T-cell (primary cell): ENCODE results near the gene PDE7B. TPM values are rescaled to one million over a fixed set of nuclear protein-coding genes. Genes with fewer than 3 reads are reported as not detected.

Source experiments
- ATAC-seq, 4 experiments: fragments of 200-7000 bp in 3 of 4; fragments of 150-1000 bp in 1 of 4; cut with Tn5 transposase; replicated peaks in 1 of 4; 1 replicate in 3 of 4; 2 replicates in 1 of 4; pipeline ENCODE4 v1.10.0; 2021; ENCODE audit warnings: moderate library complexity in 3 of 4, mild to moderate bottlenecking in 2 of 4, moderate number of reproducible peaks in 1 of 4
- CTCF ChIA-PET, 2 donors: fragments of 300-600 bp; sonication (Branson Sonifier 250); formaldehyde crosslinking; loops; one replicate each; lab custom pipeline; 2022; ENCODE audit warnings: antibody characterized with exemption in 2 of 2; lab: Charles Lee
- POLR2A ChIA-PET, 2 donors: fragments of 300-600 bp; sonication (Branson Sonifier 250); formaldehyde crosslinking; loops; one replicate each; lab custom pipeline; 2022; ENCODE audit warnings: antibody characterized with exemption in 2 of 2; lab: Charles Lee
- DNase-seq, 35 experiments: peaks; one replicate each; pipeline versions ENCODE4 v3.0.0 to v3.0.0-alpha.2; 2013 to 2023
- H3K27ac ChIP-seq: one replicate; pipeline ENCODE4 v1.5.1; 2013; ENCODE audit warnings: low read length
- H3K27me3 ChIP-seq, 2 experiments: replicated peaks in 1 of 2; 1 replicate in 1 of 2; 2 replicates in 1 of 2; pipeline versions ENCODE4 v1.6.1 to v1.7.0; 2013; ENCODE audit warnings: low read length in 1 of 2, mixed read lengths in 1 of 2; ENCODE audit not compliant: control insufficient read depth in 2 of 2, insufficient read depth in 2 of 2; ENCODE audit errors: extremely low read depth in 1 of 2
- H3K36me3 ChIP-seq, 2 donors: 1 replicate in 1 of 2; 2 replicates in 1 of 2; pipeline versions ENCODE4 v1.6.1 to v1.7.0; 2013; ENCODE audit warnings: low read length in 1 of 2; ENCODE audit not compliant: control insufficient read depth in 2 of 2, insufficient read depth in 1 of 2; ENCODE audit errors: extremely low read depth in 1 of 2
- H3K4me1 ChIP-seq, 2 experiments: 1 replicate in 1 of 2; 2 replicates in 1 of 2; pipeline versions ENCODE4 v1.6.1 to v1.7.0; 2013; ENCODE audit warnings: low read length in 2 of 2, mixed read lengths in 1 of 2; ENCODE audit not compliant: insufficient read depth in 2 of 2, control insufficient read depth in 1 of 2; ENCODE audit errors: extremely low read depth in 1 of 2
- H3K4me3 ChIP-seq, 2 donors: 1 replicate in 1 of 2; 2 replicates in 1 of 2; pipeline versions ENCODE4 v1.5.1 to v1.7.0; 2013; ENCODE audit warnings: mild to moderate bottlenecking in 2 of 2, low read length in 1 of 2, moderate library complexity in 1 of 2; ENCODE audit not compliant: control insufficient read depth in 1 of 2; ENCODE audit errors: extremely low read depth in 1 of 2
- H3K9me3 ChIP-seq: 2 replicates; pipeline ENCODE4 v1.7.0; 2013
- H3K27ac Mint-ChIP-seq, 2 donors: one replicate each; pipeline ENCODE4 v1.8.0; 2020 to 2021; ENCODE audit warnings: mild to moderate bottlenecking in 2 of 2, mixed read lengths in 2 of 2
- H3K27me3 Mint-ChIP-seq, 2 donors: one replicate each; pipeline ENCODE4 v1.8.0; 2021 to 2022; ENCODE audit warnings: mixed read lengths in 2 of 2
- H3K36me3 Mint-ChIP-seq: one replicate; pipeline ENCODE4 v1.8.0; 2021; ENCODE audit warnings: mixed read lengths
- H3K4me1 Mint-ChIP-seq, 3 donors: one replicate each; pipeline ENCODE4 v1.8.0; 2020 to 2022; ENCODE audit warnings: mixed read lengths in 3 of 3, mild to moderate bottlenecking in 1 of 3
- H3K4me3 Mint-ChIP-seq, 3 donors: one replicate each; pipeline ENCODE4 v1.8.0; 2020 to 2022; ENCODE audit warnings: mild to moderate bottlenecking in 3 of 3, mixed read lengths in 3 of 3, moderate library complexity in 3 of 3
- H3K9me3 Mint-ChIP-seq, 3 donors: one replicate each; pipeline ENCODE4 v1.8.0; 2020 to 2022; ENCODE audit warnings: mixed read lengths in 3 of 3
- WGBS: methylation state at CpG from one replicate; pipeline ENCODE4 v1.1.5; 2013; ENCODE audit warnings: missing lambda C conversion rate; ENCODE audit not compliant: insufficient coverage; 5-methylcytosine and 5-hydroxymethylcytosine counted together
- total RNA-seq, 35 experiments: library from RNA in 6 of 35; stranded (reverse) in 6 of 35; fragments of 120-200 nt in 1 of 35; gene quantifications; one replicate each; pipeline versions ENCODE4 v1.2.1 to v1.2.4 and lab custom pipeline; 2013 to 2026

Gene PDE7B
- total RNA-seq, 5 donors from 2014 or later (not counting 1 experiment from before 2014, with no cell fraction given) = 0.35 to 1.5 (median 0.69) TPM

GRCh38 chr6:136061701-136062100, 210.2 kb downstream of the PDE7B start:
- H3K4me3 ChIP-seq = no peak overlapping the region
- H3K27ac Mint-ChIP-seq = no peak overlapping the region
- H3K9me3 Mint-ChIP-seq = no peaks in the 10 kb centered on the region
- DNase-seq (no peak), ATAC-seq (no peak)
- H3K36me3 Mint-ChIP-seq = no peaks in the 10 kb centered on the region
- POLR2A ChIA-PET = no interaction called here
- H3K27me3 Mint-ChIP-seq = peaks cover 0 to 1% of the 10 kb centered on the region in 2 donors
- no peaks in the 10 kb centered on the region for H3K27me3 ChIP-seq
- H3K9me3 ChIP-seq = no peaks in the 10 kb centered on the region
- no peaks in the 10 kb centered on the region for H3K4me1 ChIP-seq
- no peak overlapping the region for H3K27ac ChIP-seq
- H3K36me3 ChIP-seq = no peaks in the 10 kb centered on the region
- no peak overlapping the region for H3K4me3 Mint-ChIP-seq
- CTCF ChIA-PET = interaction anchor here in 1 of 2 donors (0.6 kb wide), 1 partner anchor 785 kb away, joined by 6 read pairs; no protein-coding TSS in a partner anchor
- H3K4me1 Mint-ChIP-seq = no peaks in the 10 kb centered on the region
- WGBS = 100% methylated on average over 2 of the region's 5 CpGs

- peaks cover 3% of the 10 kb centered on the region for H3K36me3 Mint-ChIP-seq
- Histone ChIP-seq H3K36me3 (no peaks in the 10 kb centered on the region), H3K4me1 (no peaks in the 10 kb centered on the region), H3K9me3 (no peaks in the 10 kb centered on the region), H3K27ac (no peak overlapping the region), H3K27me3 (no peaks in the 10 kb centered on the region), H3K4me3 (no peak overlapping the region)
- H3K27me3 Mint-ChIP-seq = peaks cover 0 to 3% of the 10 kb centered on the region in 2 donors
- DNase-seq = no peak
- 50% methylated on average over 1 of the region's 3 CpGs for WGBS
- no peak for ATAC-seq
- H3K4me1 Mint-ChIP-seq = no peaks in the 10 kb centered on the region
- ChIA-PET CTCF (no interaction called here), POLR2A (no interaction called here)
- no peak overlapping the region for H3K4me3 Mint-ChIP-seq
- H3K9me3 Mint-ChIP-seq = no peaks in the 10 kb centered on the region
- H3K27ac Mint-ChIP-seq = no peak overlapping the region
These were observed 211.6 kb downstream of the PDE7B start for GRCh38 chr6:136063096-136063495.

GRCh38 chr6:136066005-136066404, 214.5 kb downstream of the PDE7B start:
- Mint-ChIP-seq H3K4me3 (no peak overlapping the region), H3K9me3 (no peaks in the 10 kb centered on the region), H3K27me3 (peaks cover 0 to 3% of the 10 kb centered on the region in 2 donors), H3K27ac (no peak overlapping the region), H3K4me1 (no peaks in the 10 kb centered on the region), H3K36me3 (peaks cover 3% of the 10 kb centered on the region)
- no peak overlapping the region for H3K4me3 ChIP-seq
- H3K27me3 ChIP-seq = no peaks in the 10 kb centered on the region
- DNase-seq (no peak), ATAC-seq (no peak)
- H3K9me3 ChIP-seq = no peaks in the 10 kb centered on the region
- H3K36me3 ChIP-seq = no peaks in the 10 kb centered on the region
- ChIA-PET POLR2A (interaction anchor here in 1 of 2 donors (0.6 kb wide), 1 partner anchor 121 kb away, joined by 8 read pairs; no protein-coding TSS in a partner anchor), CTCF (no interaction called here)
- no peak overlapping the region for H3K27ac ChIP-seq
- no CpG with 5 or more reads among the region's 3 CpGs for WGBS
- no peaks in the 10 kb centered on the region for H3K4me1 ChIP-seq

GRCh38 chr6:136067731-136068341, 216.3 kb downstream of the PDE7B start:
- Mint-ChIP-seq H3K9me3 (no peaks in the 10 kb centered on the region), H3K36me3 (peaks cover 3% of the 10 kb centered on the region), H3K27ac (no peak overlapping the region), H3K4me1 (no peaks in the 10 kb centered on the region), H3K4me3 (no peak overlapping the region), H3K27me3 (peaks cover 0 to 5% of the 10 kb centered on the region in 2 donors)
- POLR2A ChIA-PET = no interaction called here
- ATAC-seq (no peak), DNase-seq (no peak)
- Histone ChIP-seq H3K27me3 (no peaks in the 10 kb centered on the region), H3K36me3 (no peaks in the 10 kb centered on the region), H3K4me3 (no peak overlapping the region), H3K4me1 (no peaks in the 10 kb centered on the region), H3K9me3 (no peaks in the 10 kb centered on the region), H3K27ac (no peak overlapping the region)
- CTCF ChIA-PET = no interaction called here
- WGBS = 97% methylated on average over 6 of the region's 10 CpGs

DNA sequence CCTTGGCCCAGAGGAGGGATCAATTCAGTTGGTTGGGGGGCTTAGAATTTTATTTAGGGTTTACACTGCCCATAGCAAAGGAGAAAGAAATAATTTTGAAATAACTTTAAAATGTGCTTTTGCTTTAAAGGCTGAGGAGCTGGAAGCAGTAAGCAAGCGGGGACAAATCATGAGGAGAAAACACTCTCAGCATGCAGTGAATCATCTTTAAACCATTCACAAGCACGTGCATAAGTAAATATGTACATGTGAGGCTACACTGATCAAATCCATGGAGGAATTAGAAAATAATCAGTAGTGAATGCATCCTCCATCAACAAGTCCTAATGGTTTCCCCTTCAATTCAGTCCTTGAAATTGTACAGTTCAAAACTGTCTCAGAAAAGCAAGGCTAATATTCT, 217.6 kb downstream of the PDE7B start:
- peaks cover 3% of the 10 kb centered on the region for H3K36me3 Mint-ChIP-seq
- H3K4me1 Mint-ChIP-seq = no peaks in the 10 kb centered on the region
- Histone ChIP-seq H3K9me3 (no peaks in the 10 kb centered on the region), H3K27ac (no peak overlapping the region), H3K36me3 (no peaks in the 10 kb centered on the region), H3K27me3 (no peaks in the 10 kb centered on the region), H3K4me3 (no peak overlapping the region), H3K4me1 (no peaks in the 10 kb centered on the region)
- DNase-seq (no peak), ATAC-seq (no peak)
- no peak overlapping the region for H3K27ac Mint-ChIP-seq
- CTCF ChIA-PET = interaction anchor here in 1 of 2 donors (0.5 kb wide), 1 partner anchor 13 kb away, joined by 6 read pairs; no protein-coding TSS in a partner anchor
- no peaks in the 10 kb centered on the region for H3K9me3 Mint-ChIP-seq
- POLR2A ChIA-PET = no interaction called here
- WGBS = no CpG with 5 or more reads among the region's 2 CpGs
- peaks cover 0 to 5% of the 10 kb centered on the region in 2 donors for H3K27me3 Mint-ChIP-seq
- H3K4me3 Mint-ChIP-seq = no peak overlapping the region

DNA sequence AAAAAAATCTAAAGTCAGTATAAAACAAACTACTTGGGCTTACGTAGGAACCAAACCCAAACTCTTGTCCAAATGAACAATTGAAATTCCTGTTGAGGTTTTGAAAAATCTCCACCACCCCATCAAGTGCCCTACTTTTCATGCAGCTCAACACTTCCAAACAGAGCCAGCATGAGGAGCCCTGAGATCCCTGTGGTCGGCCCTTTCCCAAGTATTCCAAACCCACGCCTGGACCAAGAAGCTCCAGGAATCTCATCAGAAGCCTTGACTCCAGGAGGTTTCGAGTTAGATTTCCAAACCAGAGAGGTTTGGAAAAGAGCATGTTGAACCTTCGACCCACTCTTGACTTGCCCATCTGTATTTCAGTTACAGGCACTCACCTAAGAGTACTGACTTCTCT, 219.3 kb downstream of the PDE7B start:
- Histone ChIP-seq H3K9me3 (no peaks in the 10 kb centered on the region), H3K4me1 (no peaks in the 10 kb centered on the region), H3K27me3 (no peaks in the 10 kb centered on the region), H3K36me3 (no peaks in the 10 kb centered on the region), H3K4me3 (no peak overlapping the region), H3K27ac (no peak overlapping the region)
- CTCF ChIA-PET = no interaction called here
- Mint-ChIP-seq H3K9me3 (no peaks in the 10 kb centered on the region), H3K4me3 (no peak overlapping the region), H3K27ac (no peak overlapping the region), H3K36me3 (peaks cover 3% of the 10 kb centered on the region), H3K27me3 (peaks cover 4 to 5% of the 10 kb centered on the region in 2 donors), H3K4me1 (no peaks in the 10 kb centered on the region)
- DNase-seq (no peak), ATAC-seq (no peak)
- WGBS = 88% methylated on average over 2 of the region's 5 CpGs
- POLR2A ChIA-PET = interaction anchor here in 1 of 2 donors (0.6 kb wide), 1 partner anchor 831 kb away, joined by 3 read pairs; no protein-coding TSS in a partner anchor
